ENCODE results near the gene EFEMP1.

GRCh38 chr2:55970500-55970899, 46.9 kb upstream of the EFEMP1 start:
- TF ChIP-seq CTCF (IDR thresholded peaks at IDR 0.05) (no peak), POLR2A (IDR thresholded peaks at IDR 0.05) (no peak)

Data from heart left ventricle (tissue), 13 donors.